AG09309 (cell line): ENCODE results near the gene SHPK.

Experiments
- DNase-seq: peaks from one replicate; pipeline ENCODE4 v3.0.0-alpha.2; 2010; ENCODE audit warnings: low read depth
- H3K4me3 ChIP-seq: 2 replicates; pipeline ENCODE4 v1.5.1; 2011; ENCODE audit warnings: mild to moderate bottlenecking, low read depth, low read length, moderate library complexity; ENCODE audit not compliant: control insufficient read depth
- CTCF ChIP-seq: IDR thresholded peaks from 2 replicates; pipeline ENCODE4 v1.5.1; 2011; ENCODE audit warnings: mild to moderate bottlenecking, low read depth, low read length, inconsistent platforms; ENCODE audit not compliant: insufficient read depth, control insufficient read depth; ENCODE audit errors: missing control alignments

Gene SHPK

GRCh38 chr17:3641717-3642486, 5.9 kb upstream of the SHPK start:
- no peak for TF ChIP-seq CTCF
- DNase-seq = no peak
- H3K4me3 ChIP-seq = no peak overlapping the region

GRCh38 chr17:3641014-3641413, 5.0 kb upstream of the SHPK start:
- no peak overlapping the region for H3K4me3 ChIP-seq
- TF ChIP-seq CTCF = no peak
- DNase-seq = no peak

DNA sequence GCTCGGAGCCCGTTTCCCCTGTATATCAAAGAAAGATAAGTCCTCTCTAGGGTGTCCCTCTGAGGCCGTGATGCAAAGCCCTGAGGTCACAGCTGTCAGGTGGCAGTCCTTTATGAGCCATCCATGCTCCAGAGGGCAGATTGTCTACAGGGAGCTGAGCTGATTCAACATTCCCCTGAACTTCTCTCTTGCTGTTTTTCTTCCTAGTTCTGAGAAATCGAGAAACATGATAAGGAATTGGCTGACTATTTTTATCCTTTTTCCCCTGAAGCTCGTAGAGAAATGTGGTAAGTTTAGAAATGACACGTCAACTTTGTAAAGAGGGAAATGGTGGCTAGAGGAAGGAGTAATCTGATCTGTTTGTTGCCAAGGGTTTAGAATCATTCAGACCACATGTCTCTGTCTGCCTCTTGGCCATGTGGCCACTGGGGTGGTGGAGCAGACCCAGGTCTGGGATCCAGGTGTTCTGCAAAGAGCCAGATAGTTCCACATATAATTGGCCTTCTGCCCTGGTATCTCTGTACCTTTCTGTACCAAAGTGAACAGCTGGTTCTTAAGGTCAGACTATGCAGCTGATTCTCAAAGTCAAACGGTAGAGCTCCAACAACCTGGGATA, 4.0 kb upstream of the SHPK start:
- DNase-seq = peak; percentile 45
- no peak overlapping the region for H3K4me3 ChIP-seq
- TF ChIP-seq CTCF = no peak

DNA sequence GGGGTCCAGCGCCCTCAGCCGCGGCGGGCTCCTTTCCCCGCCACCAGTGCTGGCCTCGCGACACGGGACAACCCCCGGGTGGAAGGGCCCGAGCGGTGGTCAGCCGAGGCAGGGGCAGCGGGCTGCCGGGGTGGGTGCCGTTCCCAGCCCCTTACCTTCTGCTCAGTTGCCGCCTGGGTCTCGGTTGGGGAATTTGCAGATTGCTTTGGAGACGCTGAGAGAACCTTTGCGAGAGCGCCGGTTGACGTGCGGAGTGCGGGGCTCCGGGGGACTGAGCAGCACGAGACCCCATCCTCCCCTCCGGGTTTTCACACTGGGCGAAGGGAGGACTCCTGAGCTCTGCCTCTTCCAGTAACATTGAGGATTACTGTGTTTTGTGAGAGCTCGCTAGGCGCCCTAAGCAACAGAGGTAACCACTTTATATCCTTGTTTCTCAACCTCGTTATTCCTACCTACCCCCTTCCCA, 891 bp upstream of the SHPK start:
- no peak for DNase-seq
- peak overlapping the region; percentile 62 for H3K4me3 ChIP-seq
- no peak for TF ChIP-seq CTCF

- H3K4me3 ChIP-seq = peak overlapping the region; percentile 62
- DNase-seq = no peak
- no peak for TF ChIP-seq CTCF
Measured at GRCh38 chr17:3635474-3636153, 436 bp downstream of the SHPK start.

GRCh38 chr17:3632287-3632686, 3.8 kb downstream of the SHPK start:
- no peak overlapping the region for H3K4me3 ChIP-seq
- TF ChIP-seq CTCF = no peak
- DNase-seq = no peak
